ENCODE measurements around the gene UGT1A9. TPM values are rescaled to one million over a fixed set of nuclear protein-coding genes. Genes with fewer than 3 reads are reported as not detected.

Gene UGT1A9
- total RNA-seq, 1 experiment from 2014 or later = not detected

DNA sequence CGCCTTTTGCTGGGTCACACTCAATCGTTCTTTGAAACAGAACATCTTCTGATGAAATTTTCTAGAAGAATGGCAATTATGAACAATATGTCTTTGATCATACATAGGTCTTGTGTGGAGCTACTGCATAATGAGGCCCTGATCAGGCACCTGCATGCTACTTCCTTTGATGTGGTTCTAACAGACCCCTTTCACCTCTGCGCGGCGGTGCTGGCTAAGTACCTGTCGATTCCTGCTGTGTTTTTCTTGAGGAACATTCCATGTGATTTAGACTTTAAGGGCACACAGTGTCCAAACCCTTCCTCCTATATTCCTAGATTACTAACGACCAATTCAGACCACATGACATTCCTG, 41.5 kb downstream of the UGT1A9 start:
- Histone ChIP-seq H3K9ac (ENCODE audit: extremely low read depth, insufficient read length, low read length) (no peak overlapping the region), H2BK20ac (ENCODE audit: low read depth, low read length, poor library complexity, severe bottlenecking) (no peak overlapping the region), H3K56ac (ENCODE audit: insufficient read length, low read depth, low read length) (no peak overlapping the region), H2AK5ac (ENCODE audit: insufficient read length, low read length) (no peak overlapping the region), H3T11ph (ENCODE audit: low read length) (no peak overlapping the region), H3K27ac (ENCODE audit: insufficient read length, low read depth, low read length) (no peak overlapping the region), H3K4me1 (ENCODE audit: insufficient read depth, low read length) (no peaks in the 10 kb centered on the region), H4K5ac (ENCODE audit: insufficient read length, low read depth, low read length) (no peak overlapping the region), H3K79me2 (ENCODE audit: insufficient read depth, low read length) (no peaks in the 10 kb centered on the region), H3K79me1 (ENCODE audit: insufficient read depth, low read depth, low read length, poor library complexity, severe bottlenecking) (no peaks in the 10 kb centered on the region), H3K23me2 (ENCODE audit: insufficient read length, low read depth, low read length, poor library complexity, severe bottlenecking) (no peaks in the 10 kb centered on the region), H3K23ac (ENCODE audit: insufficient read length, low read depth, low read length) (no peak overlapping the region), H3K14ac (ENCODE audit: insufficient read depth, low read length) (no peak overlapping the region), H2BK12ac (ENCODE audit: insufficient read length, low read depth, low read length) (no peak overlapping the region), H3K27me3 (ENCODE audit: insufficient read depth, low read length) (no peaks in the 10 kb centered on the region), H3K18ac (ENCODE audit: insufficient read length, low read depth, low read length) (no peak overlapping the region), H3K4ac (ENCODE audit: low read depth, low read length) (no peak overlapping the region), H2AFZ (ENCODE audit: low read length) (no peak overlapping the region), H3K9me3 (ENCODE audit: control insufficient read depth, low read depth, low read length) (no peaks in the 10 kb centered on the region), H4K91ac (ENCODE audit: insufficient read length, low read depth, low read length) (no peak overlapping the region), H4K8ac (replicated peaks; ENCODE audit: insufficient read length, low read depth, low read length) (no peak overlapping the region), H2BK120ac (ENCODE audit: low read depth, low read length, poor library complexity, severe bottlenecking) (no peak overlapping the region), H4K20me1 (ENCODE audit: control insufficient read depth, insufficient read depth, insufficient read length) (no peaks in the 10 kb centered on the region), H2BK5ac (ENCODE audit: insufficient read length, low read length) (no peak overlapping the region), H3K4me2 (ENCODE audit: insufficient read depth, insufficient read length, low read length) (no peak overlapping the region), H2BK15ac (ENCODE audit: low read depth, low read length) (no peak overlapping the region)
- WGBS (ENCODE audit: extremely low coverage, insufficient read length, low lambda C conversion rate) = no CpG with 5 or more reads among the region's 7 CpGs
- TF ChIP-seq, protein P1, sequence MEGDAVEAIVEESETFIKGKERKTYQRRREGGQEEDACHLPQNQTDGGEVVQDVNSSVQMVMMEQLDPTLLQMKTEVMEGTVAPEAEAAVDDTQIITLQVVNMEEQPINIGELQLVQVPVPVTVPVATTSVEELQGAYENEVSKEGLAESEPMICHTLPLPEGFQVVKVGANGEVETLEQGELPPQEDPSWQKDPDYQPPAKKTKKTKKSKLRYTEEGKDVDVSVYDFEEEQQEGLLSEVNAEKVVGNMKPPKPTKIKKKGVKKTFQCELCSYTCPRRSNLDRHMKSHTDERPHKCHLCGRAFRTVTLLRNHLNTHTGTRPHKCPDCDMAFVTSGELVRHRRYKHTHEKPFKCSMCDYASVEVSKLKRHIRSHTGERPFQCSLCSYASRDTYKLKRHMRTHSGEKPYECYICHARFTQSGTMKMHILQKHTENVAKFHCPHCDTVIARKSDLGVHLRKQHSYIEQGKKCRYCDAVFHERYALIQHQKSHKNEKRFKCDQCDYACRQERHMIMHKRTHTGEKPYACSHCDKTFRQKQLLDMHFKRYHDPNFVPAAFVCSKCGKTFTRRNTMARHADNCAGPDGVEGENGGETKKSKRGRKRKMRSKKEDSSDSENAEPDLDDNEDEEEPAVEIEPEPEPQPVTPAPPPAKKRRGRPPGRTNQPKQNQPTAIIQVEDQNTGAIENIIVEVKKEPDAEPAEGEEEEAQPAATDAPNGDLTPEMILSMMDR (conservative IDR thresholded peaks at IDR 0.05) = no peak
- Mint-ChIP-seq H3K4me1 (peaks cover 7% of the 10 kb centered on the region in 2 experiments), H3K4me3 (no peak overlapping the region), H3K9me3 (peaks cover 2% of the 10 kb centered on the region in 2 experiments; a peak in 2 of 5 replicates), H3K27ac (no peak overlapping the region), H3K27me3 (ENCODE audit: low read depth) (peaks cover 12% of the 10 kb centered on the region), H3K36me3 (ENCODE audit: insufficient read depth in 1 of 3, low read depth in 3 of 3) (no peaks in the 10 kb centered on the region)
- no peak for DNase-seq

Data from H9 (cell line).